Right atrium auricular region (tissue), 2 donors: Measurements from ENCODE around the gene TMEM217. TPM values are rescaled to one million over a fixed set of nuclear protein-coding genes. Genes with fewer than 3 reads are reported as not detected.
A peak's percentile ranks its signal among the peaks of the same experiment; 100 is the strongest.

ENCODE experiments used
- DNase-seq: peaks from one replicate; pipeline ENCODE4 v3.0.0-alpha.2; 2019; ENCODE audit warnings: low spot score
- H3K27ac ChIP-seq, 2 donors: fragments of 200-600 bp; sonication (generic); 1 replicate in 1 of 2; 2 replicates in 1 of 2; pipeline ENCODE4 v1.5.1; 2016 to 2019
- H3K27me3 ChIP-seq, 2 donors: fragments of 200-600 bp; sonication (generic); one replicate each; pipeline versions ENCODE4 v1.5.1 to v1.6.0; 2017 to 2019
- H3K36me3 ChIP-seq: fragments of 200-600 bp; sonication (generic); one replicate; pipeline ENCODE4 v1.5.1; 2016
- H3K4me1 ChIP-seq, 2 donors: fragments of 200-600 bp; sonication (generic); one replicate each; pipeline versions ENCODE4 v1.5.1 to v1.6.0; 2017 to 2019
- H3K4me3 ChIP-seq, 2 donors: fragments of 200-600 bp; sonication (generic); 1 replicate in 1 of 2; 2 replicates in 1 of 2; pipeline ENCODE4 v1.5.1; 2017 to 2019; ENCODE audit warnings: mild to moderate bottlenecking in 1 of 2, moderate library complexity in 1 of 2
- H3K9me3 ChIP-seq, 2 donors: fragments of 200-600 bp; sonication (generic); one replicate each; pipeline ENCODE4 v1.5.1; 2019
- CTCF ChIP-seq, 2 donors: fragments of 200-600 bp; sonication (generic); IDR thresholded peaks; one replicate each; pipeline ENCODE4 v1.5.1; 2019; ENCODE audit warnings: antibody characterized with exemption in 2 of 2
- total RNA-seq, 2 donors: library from RNA; depleted of rRNA; stranded (reverse); fragments of >200 nt; gene quantifications; one replicate each; pipeline ENCODE4 v1.1.0, GENCODE V29; 2016

The TMEM217 gene
- total RNA-seq, 2 donors from 2014 or later, result 1.3 to 1.4 TPM

DNA sequence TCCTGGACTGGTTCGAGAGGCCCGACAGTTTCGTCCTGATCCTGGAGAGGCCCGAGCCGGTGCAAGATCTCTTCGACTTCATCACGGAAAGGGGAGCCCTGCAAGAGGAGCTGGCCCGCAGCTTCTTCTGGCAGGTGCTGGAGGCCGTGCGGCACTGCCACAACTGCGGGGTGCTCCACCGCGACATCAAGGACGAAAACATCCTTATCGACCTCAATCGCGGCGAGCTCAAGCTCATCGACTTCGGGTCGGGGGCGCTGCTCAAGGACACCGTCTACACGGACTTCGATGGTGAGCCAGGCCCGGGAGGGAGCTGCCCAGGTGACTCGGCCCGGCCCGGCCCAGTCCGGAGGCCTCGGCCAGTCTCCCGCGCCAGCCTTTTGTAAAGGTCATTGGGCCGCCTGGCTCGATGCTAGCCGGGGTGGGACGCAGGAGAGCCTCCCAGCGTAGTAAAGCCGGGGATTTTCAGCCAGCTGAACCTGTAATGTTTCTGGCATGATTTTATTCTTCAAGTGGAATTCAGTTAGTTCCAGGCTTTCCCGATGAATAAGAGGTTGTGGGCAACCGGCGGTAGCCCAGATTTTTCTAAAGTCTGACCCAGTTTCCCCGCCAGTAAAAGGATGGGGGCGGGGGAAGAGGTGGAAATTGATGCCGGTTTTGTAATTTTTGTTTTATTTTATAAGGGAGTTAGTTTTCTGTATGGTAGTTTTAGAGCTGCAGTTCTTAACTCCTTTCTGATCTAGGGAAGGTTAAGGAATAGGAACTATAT lies 86.6 kb downstream of the TMEM217 start:
- no peaks in the 10 kb centered on the region for H3K27me3 ChIP-seq
- TF ChIP-seq CTCF (IDR thresholded peaks at IDR 0.05), result no peak
- H3K4me1 ChIP-seq, result peaks cover 0 to 51% of the 10 kb centered on the region in 2 donors
- H3K9me3 ChIP-seq, result no peaks in the 10 kb centered on the region
- H3K27ac ChIP-seq, result peak overlapping the region; percentile 95 to 99
- peak overlapping the region; percentile 82 to 98 for H3K4me3 ChIP-seq
- peak; percentile 64 for DNase-seq
- H3K36me3 ChIP-seq, result peaks cover 51% of the 10 kb centered on the region

DNA sequence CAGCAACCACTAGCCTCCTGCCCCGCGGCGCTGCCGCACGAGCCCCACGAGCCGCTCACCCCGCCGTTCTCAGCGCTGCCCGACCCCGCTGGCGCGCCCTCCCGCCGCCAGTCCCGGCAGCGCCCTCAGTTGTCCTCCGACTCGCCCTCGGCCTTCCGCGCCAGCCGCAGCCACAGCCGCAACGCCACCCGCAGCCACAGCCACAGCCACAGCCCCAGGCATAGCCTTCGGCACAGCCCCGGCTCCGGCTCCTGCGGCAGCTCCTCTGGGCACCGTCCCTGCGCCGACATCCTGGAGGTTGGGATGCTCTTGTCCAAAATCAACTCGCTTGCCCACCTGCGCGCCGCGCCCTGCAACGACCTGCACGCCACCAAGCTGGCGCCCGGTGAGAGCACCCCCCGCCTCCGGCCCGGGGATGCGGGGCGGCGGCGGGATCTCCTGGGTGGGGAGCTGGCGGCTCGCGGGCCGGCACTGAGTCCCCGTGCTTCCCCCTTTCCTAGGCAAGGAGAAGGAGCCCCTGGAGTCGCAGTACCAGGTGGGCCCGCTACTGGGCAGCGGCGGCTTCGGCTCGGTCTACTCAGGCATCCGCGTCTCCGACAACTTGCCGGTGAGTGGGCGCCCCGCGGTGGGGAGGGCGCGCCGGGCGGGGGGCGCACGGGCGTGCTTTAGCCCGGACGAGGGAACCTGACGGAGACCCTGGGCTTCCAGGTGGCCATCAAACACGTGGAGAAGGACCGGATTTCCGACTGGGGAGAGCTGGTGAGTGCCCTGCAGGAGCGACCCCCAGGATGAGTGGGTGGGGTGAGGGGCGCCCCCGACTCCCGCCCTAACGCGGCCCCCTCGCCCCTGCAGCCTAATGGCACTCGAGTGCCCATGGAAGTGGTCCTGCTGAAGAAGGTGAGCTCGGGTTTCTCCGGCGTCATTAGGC lies 87.4 kb downstream of the TMEM217 start:
- Histone ChIP-seq H3K27me3 (no peaks in the 10 kb centered on the region), H3K27ac (peak overlapping the region; percentile 95 to 99), H3K4me3 (peak overlapping the region; percentile 82 to 98), H3K9me3 (no peaks in the 10 kb centered on the region), H3K4me1 (peaks cover 0 to 51% of the 10 kb centered on the region in 2 donors), H3K36me3 (peaks cover 48% of the 10 kb centered on the region)
- peak; percentile 65 for DNase-seq
- TF ChIP-seq CTCF (IDR thresholded peaks at IDR 0.05), result peak in 1 of 2 donors; percentile 30

GRCh38 chr6:37169496-37170272 lies 88.3 kb downstream of the TMEM217 start, which contains the start of gene PIM1:
Gene PIM1 (plus strand): TSS chr6:37170152. CDS start chr6:37170576, 424 bp downstream.
- H3K27me3 ChIP-seq, result no peaks in the 10 kb centered on the region
- H3K4me3 ChIP-seq, result peak within 1 kb of the TSS; percentile 82 to 98
- peak within 1 kb of the TSS; percentile 95 to 99 for H3K27ac ChIP-seq
- TF ChIP-seq CTCF (IDR thresholded peaks at IDR 0.05), result no peak
- no peaks in the 10 kb centered on the region for H3K9me3 ChIP-seq
- H3K4me1 ChIP-seq, result peaks cover 0 to 48% of the 10 kb centered on the region in 2 donors
- DNase-seq, result peak; percentile 98
- peaks cover 40% of the 10 kb centered on the region for H3K36me3 ChIP-seq

GRCh38 chr6:37168811-37169495 lies 89.0 kb downstream of the TMEM217 start:
- DNase-seq, result no peak
- H3K4me1 ChIP-seq, result peaks cover 0 to 41% of the 10 kb centered on the region in 2 donors

More at GRCh38 chr6:37168811-37169495, 89.0 kb downstream of the TMEM217 start:
- Histone ChIP-seq H3K27me3 (no peaks in the 10 kb centered on the region), H3K9me3 (no peaks in the 10 kb centered on the region), H3K36me3 (peaks cover 33% of the 10 kb centered on the region), H3K4me3 (peak overlapping the region; percentile 54 to 63), H3K27ac (peak overlapping the region; percentile 92 to 94)
- no peak for TF ChIP-seq CTCF (IDR thresholded peaks at IDR 0.05)
